Caco-2 (cell line): ENCODE results near the gene HDDC2. TPM values are rescaled to one million over a fixed set of nuclear protein-coding genes. Genes with fewer than 3 reads are reported as not detected.

Source experiments
- BruUV-seq: library from RNA; stranded (reverse); fragments of 400-500 nt; replicated peaks from 2 replicates; lab custom pipeline; 2021; lab: Mats Ljungman, UMichigan
- CTCF ChIA-PET: fragments of 300-600 bp; sonication (Branson Sonifier 250); formaldehyde crosslinking; loops from one replicate; lab custom pipeline; 2022; ENCODE audit warnings: antibody characterized with exemption; lab: Charles Lee
- POLR2A ChIA-PET: fragments of 300-600 bp; sonication (Branson Sonifier 250); formaldehyde crosslinking; loops from one replicate; lab custom pipeline; 2022; ENCODE audit warnings: antibody characterized with exemption; lab: Charles Lee
- DNase-seq, 2 experiments: peaks; one replicate each; pipeline versions ENCODE4 v3.0.0 to v3.0.0-alpha.2; 2020 to 2022
- H3K27me3 ChIP-seq: replicated peaks from 2 replicates; pipeline ENCODE4 v1.6.0; 2011; ENCODE audit warnings: low read length; ENCODE audit not compliant: control insufficient read depth, insufficient read depth
- H3K36me3 ChIP-seq: 2 replicates; pipeline ENCODE4 v1.5.1; 2011; ENCODE audit warnings: low read length; ENCODE audit not compliant: control insufficient read depth, insufficient read depth
- H3K4me1 ChIP-seq: fragments of 250-450 bp; sonication (Bioruptor Pico); 2 replicates; pipeline ENCODE4 v1.5.1; 2020; ENCODE audit warnings: mild to moderate bottlenecking
- H3K4me3 ChIP-seq: 2 replicates; pipeline ENCODE4 v1.5.1; 2011; ENCODE audit warnings: low read depth, mild to moderate bottlenecking, control low read depth, low read length
- H3K9me3 ChIP-seq: fragments of 250-450 bp; sonication (Bioruptor Pico); 2 replicates; pipeline ENCODE4 v1.5.1; 2020; ENCODE audit warnings: mild to moderate bottlenecking, moderate library complexity
- H3K27ac Mint-ChIP-seq: one replicate; pipeline ENCODE4 v1.8.0; 2022; ENCODE audit warnings: mixed read lengths; ENCODE audit not compliant: unreplicated experiment
- H3K27me3 Mint-ChIP-seq: one replicate; pipeline ENCODE4 v1.8.0; 2022; ENCODE audit warnings: mixed read lengths; ENCODE audit not compliant: insufficient read depth, unreplicated experiment
- H3K36me3 Mint-ChIP-seq: one replicate; pipeline ENCODE4 v1.8.0; 2022; ENCODE audit warnings: mild to moderate bottlenecking, mixed read lengths; ENCODE audit not compliant: insufficient read depth, unreplicated experiment
- H3K4me1 Mint-ChIP-seq: one replicate; pipeline ENCODE4 v1.8.0; 2022; ENCODE audit warnings: low read depth, mixed read lengths; ENCODE audit not compliant: unreplicated experiment
- H3K4me3 Mint-ChIP-seq: one replicate; pipeline ENCODE4 v1.8.0; 2022; ENCODE audit warnings: mild to moderate bottlenecking, moderate library complexity, mixed read lengths; ENCODE audit not compliant: unreplicated experiment
- H3K9me3 Mint-ChIP-seq: one replicate; pipeline ENCODE4 v1.8.0; 2022; ENCODE audit warnings: mixed read lengths; ENCODE audit not compliant: unreplicated experiment
- CTCF ChIP-seq, 2 experiments: fragments of 200-600 bp in 1 of 2; IDR thresholded peaks; 1 replicate in 1 of 2; 2 replicates in 1 of 2; pipeline versions ENCODE4 v1.5.1 to v1.8.0; 2011 to 2022; ENCODE audit warnings: antibody characterized with exemption in 1 of 2, control low read depth in 1 of 2, inconsistent platforms in 1 of 2, low read depth in 1 of 2, low read length in 1 of 2, mild to moderate bottlenecking in 1 of 2, moderate library complexity in 1 of 2; ENCODE audit not compliant: insufficient read depth in 1 of 2, severe bottlenecking in 1 of 2, unreplicated experiment in 1 of 2
- intact Hi-C: fragments of 100-400 bp; cut with micrococcal nuclease; formaldehyde crosslinking; loops from one replicate; pipeline ENCODE4 v1.10.0; 2022; ENCODE audit not compliant: unreplicated experiment
- total RNA-seq: library from RNA; stranded (reverse); gene quantifications from 2 replicates; pipeline ENCODE4 v1.2.3, GENCODE V29; 2022

The HDDC2 gene
- total RNA-seq, 1 experiment from 2014 or later = 66.5 TPM

- Mint-ChIP-seq H3K4me1 (no peaks in the 10 kb centered on the region), H3K27me3 (peaks cover 13% of the 10 kb centered on the region), H3K36me3 (no peaks in the 10 kb centered on the region), H3K27ac (no peak overlapping the region), H3K4me3 (no peak overlapping the region), H3K9me3 (no peaks in the 10 kb centered on the region)
- BruUV-seq = no TSS peak
- ChIA-PET CTCF (no interaction called here), POLR2A (no interaction called here)
- Histone ChIP-seq H3K9me3 (no peaks in the 10 kb centered on the region), H3K4me3 (no peak overlapping the region), H3K27me3 (no peaks in the 10 kb centered on the region), H3K4me1 (no peaks in the 10 kb centered on the region), H3K36me3 (no peaks in the 10 kb centered on the region)
- intact Hi-C loops = no loop called here
- no peak for DNase-seq
- TF ChIP-seq CTCF (IDR thresholded peaks at IDR 0.05; ENCODE audit: insufficient read depth in 1 of 2, low read depth in 1 of 2, low read length in 1 of 2, severe bottlenecking in 1 of 2, unreplicated experiment in 1 of 2) = no peak
These were observed 21.6 kb upstream of the HDDC2 start for GRCh38 chr6:125323376-125323775.

GRCh38 chr6:125316621-125317020, 14.9 kb upstream of the HDDC2 start:
- Mint-ChIP-seq H3K9me3 (no peaks in the 10 kb centered on the region), H3K36me3 (no peaks in the 10 kb centered on the region), H3K27me3 (peaks cover 3% of the 10 kb centered on the region), H3K4me1 (no peaks in the 10 kb centered on the region), H3K27ac (no peak overlapping the region), H3K4me3 (no peak overlapping the region)
- intact Hi-C loops = loop anchor here (10.0 kb wide), 1 partner anchor 318 kb away; no protein-coding TSS in a partner anchor
- TF ChIP-seq CTCF (IDR thresholded peaks at IDR 0.05; ENCODE audit: insufficient read depth in 1 of 2, low read depth in 1 of 2, low read length in 1 of 2, severe bottlenecking in 1 of 2, unreplicated experiment in 1 of 2) = no peak
- no peaks in the 10 kb centered on the region for H3K27me3 ChIP-seq
- H3K36me3 ChIP-seq = no peaks in the 10 kb centered on the region
- no peak overlapping the region for H3K4me3 ChIP-seq
- BruUV-seq = no TSS peak
- DNase-seq = no peak
- ChIA-PET CTCF (interaction anchor here (0.6 kb wide), 2 partner anchors 461 to 1607 kb away, joined by 4 to 5 read pairs; no protein-coding TSS in a partner anchor), POLR2A (no interaction called here)
- H3K4me1 ChIP-seq = no peaks in the 10 kb centered on the region
- H3K9me3 ChIP-seq = no peaks in the 10 kb centered on the region

GRCh38 chr6:125315548-125315947, 13.8 kb upstream of the HDDC2 start:
- TF ChIP-seq CTCF (IDR thresholded peaks at IDR 0.05; ENCODE audit: insufficient read depth in 1 of 2, low read depth in 1 of 2, low read length in 1 of 2, severe bottlenecking in 1 of 2, unreplicated experiment in 1 of 2) = no peak
- no peak overlapping the region for H3K27ac Mint-ChIP-seq
- Histone ChIP-seq H3K27me3 (no peaks in the 10 kb centered on the region), H3K9me3 (no peaks in the 10 kb centered on the region), H3K4me1 (0 out of 2 replicates have a peak, but pooled peaks cover 5% of the 10 kb centered on the region), H3K4me3 (no peak overlapping the region), H3K36me3 (no peaks in the 10 kb centered on the region)
- intact Hi-C loops = loop anchor here (10.0 kb wide), 1 partner anchor 319 kb away; no protein-coding TSS in a partner anchor
- H3K27me3 Mint-ChIP-seq = peaks cover 3% of the 10 kb centered on the region
- no peaks in the 10 kb centered on the region for H3K9me3 Mint-ChIP-seq
- no peaks in the 10 kb centered on the region for H3K4me1 Mint-ChIP-seq
- no peaks in the 10 kb centered on the region for H3K36me3 Mint-ChIP-seq
- DNase-seq = no peak
- no TSS peak for BruUV-seq
- POLR2A ChIA-PET = no interaction called here
- H3K4me3 Mint-ChIP-seq = no peak overlapping the region
- CTCF ChIA-PET = no interaction called here
